Femur (tissue), 1 donor: ENCODE data around the gene SEC14L2.
"Not testable (repeated sequence)": the region's sequence is repeated elsewhere in the genome, so short reads cannot be mapped to it uniquely, and the experiment has no call there.

ENCODE experiments used
- DNase-seq: peaks from one replicate; pipeline ENCODE4 v3.0.0-alpha.2; 2017

The SEC14L2 gene

GRCh38 chr22:30380011-30380410, 16.8 kb upstream of the SEC14L2 start:
- DNase-seq, result no peak

- DNase-seq, result no peak
Measured at GRCh38 chr22:30381264-30381663, 15.6 kb upstream of the SEC14L2 start.

GRCh38 chr22:30382340-30382739, 14.5 kb upstream of the SEC14L2 start:
- no peak for DNase-seq

GRCh38 chr22:30383061-30383460, 13.8 kb upstream of the SEC14L2 start:
- no peak for DNase-seq

GRCh38 chr22:30385942-30386341, 10.9 kb upstream of the SEC14L2 start:
- no peak for DNase-seq

GRCh38 chr22:30386608-30386959, 10.2 kb upstream of the SEC14L2 start:
- DNase-seq, result no peak

- DNase-seq, result peak; percentile 92
Measured at GRCh38 chr22:30386960-30387827, 9.6 kb upstream of the SEC14L2 start, which contains the start of gene RNF215. RNF215 (minus strand) TSS chr22:30387411; CDS start chr22:30387313, 98 bp downstream.

- DNase-seq, result peak; percentile 59
Measured at GRCh38 chr22:30390974-30391691, 5.7 kb upstream of the SEC14L2 start.

GRCh38 chr22:30392661-30393321, 4.0 kb upstream of the SEC14L2 start:
- no peak for DNase-seq

- DNase-seq, result no peak
Measured at GRCh38 chr22:30393322-30393680, 3.5 kb upstream of the SEC14L2 start.

- DNase-seq, result no peak
Measured at GRCh38 chr22:30393885-30394284, 2.9 kb upstream of the SEC14L2 start.

- DNase-seq, result no peak
Measured at GRCh38 chr22:30397656-30398635, 1.1 kb downstream of the SEC14L2 start.

GRCh38 chr22:30398685-30399680, 2.2 kb downstream of the SEC14L2 start:
- DNase-seq, result no peak

- no peak for DNase-seq
Measured at GRCh38 chr22:30399718-30400117, 2.9 kb downstream of the SEC14L2 start.

GRCh38 chr22:30400159-30400558, 3.3 kb downstream of the SEC14L2 start:
- DNase-seq, result no peak

GRCh38 chr22:30401024-30401423, 4.2 kb downstream of the SEC14L2 start:
- not testable (repeated sequence) for DNase-seq

- DNase-seq, result no peak
Measured at GRCh38 chr22:30402028-30402765, 5.4 kb downstream of the SEC14L2 start.

GRCh38 chr22:30402766-30403104, 5.9 kb downstream of the SEC14L2 start:
- DNase-seq, result not testable (repeated sequence)

- no peak for DNase-seq
Measured at GRCh38 chr22:30404307-30404706, 7.5 kb downstream of the SEC14L2 start.

- DNase-seq, result no peak
Measured at GRCh38 chr22:30405731-30406130, 8.9 kb downstream of the SEC14L2 start.
